Neural progenitor cell (in vitro differentiated cells): ENCODE results near the gene UBAC1.

Source experiments
- CTCF ChIP-seq: fragments of 200-600 bp; sonication (generic); IDR thresholded peaks from 2 replicates; pipeline ENCODE4 v1.5.1; 2017; ENCODE audit warnings: antibody characterized with exemption, mild to moderate bottlenecking
- EZH2 ChIP-seq: fragments of 200-600 bp; sonication (generic); IDR thresholded peaks from 2 replicates; pipeline ENCODE4 v1.6.1; 2017; ENCODE audit warnings: antibody characterized with exemption, mild to moderate bottlenecking, moderate library complexity

- TF ChIP-seq CTCF: no peak
- no peak for TF ChIP-seq EZH2
These were observed 880 bp upstream of the UBAC1 start for GRCh38 chr9:135961811-135962695.
